ENCODE measurements around the gene FBXW8. TPM values are rescaled to one million over a fixed set of nuclear protein-coding genes. Genes with fewer than 3 reads are reported as not detected.

Gene FBXW8
- total RNA-seq, 1 experiment from 2014 or later, result 15.6 TPM

GRCh38 chr12:116862167-116862566, 48.6 kb upstream of the FBXW8 start:
- POLR2A ChIA-PET, result no interaction called here
- no peak overlapping the region for H3K4me3 Mint-ChIP-seq
- peaks cover 14% of the 10 kb centered on the region for H3K4me1 Mint-ChIP-seq
- H3K9me3 Mint-ChIP-seq, result no peaks in the 10 kb centered on the region
- no peak for TF ChIP-seq NFE2L1 (CRISPR knock-in tag; IDR thresholded peaks at IDR 0.05)
- TF ChIP-seq ELF4 (CRISPR knock-in tag; IDR thresholded peaks at IDR 0.05; ENCODE audit: low read depth), result no peak
- TF ChIP-seq, protein P1, sequence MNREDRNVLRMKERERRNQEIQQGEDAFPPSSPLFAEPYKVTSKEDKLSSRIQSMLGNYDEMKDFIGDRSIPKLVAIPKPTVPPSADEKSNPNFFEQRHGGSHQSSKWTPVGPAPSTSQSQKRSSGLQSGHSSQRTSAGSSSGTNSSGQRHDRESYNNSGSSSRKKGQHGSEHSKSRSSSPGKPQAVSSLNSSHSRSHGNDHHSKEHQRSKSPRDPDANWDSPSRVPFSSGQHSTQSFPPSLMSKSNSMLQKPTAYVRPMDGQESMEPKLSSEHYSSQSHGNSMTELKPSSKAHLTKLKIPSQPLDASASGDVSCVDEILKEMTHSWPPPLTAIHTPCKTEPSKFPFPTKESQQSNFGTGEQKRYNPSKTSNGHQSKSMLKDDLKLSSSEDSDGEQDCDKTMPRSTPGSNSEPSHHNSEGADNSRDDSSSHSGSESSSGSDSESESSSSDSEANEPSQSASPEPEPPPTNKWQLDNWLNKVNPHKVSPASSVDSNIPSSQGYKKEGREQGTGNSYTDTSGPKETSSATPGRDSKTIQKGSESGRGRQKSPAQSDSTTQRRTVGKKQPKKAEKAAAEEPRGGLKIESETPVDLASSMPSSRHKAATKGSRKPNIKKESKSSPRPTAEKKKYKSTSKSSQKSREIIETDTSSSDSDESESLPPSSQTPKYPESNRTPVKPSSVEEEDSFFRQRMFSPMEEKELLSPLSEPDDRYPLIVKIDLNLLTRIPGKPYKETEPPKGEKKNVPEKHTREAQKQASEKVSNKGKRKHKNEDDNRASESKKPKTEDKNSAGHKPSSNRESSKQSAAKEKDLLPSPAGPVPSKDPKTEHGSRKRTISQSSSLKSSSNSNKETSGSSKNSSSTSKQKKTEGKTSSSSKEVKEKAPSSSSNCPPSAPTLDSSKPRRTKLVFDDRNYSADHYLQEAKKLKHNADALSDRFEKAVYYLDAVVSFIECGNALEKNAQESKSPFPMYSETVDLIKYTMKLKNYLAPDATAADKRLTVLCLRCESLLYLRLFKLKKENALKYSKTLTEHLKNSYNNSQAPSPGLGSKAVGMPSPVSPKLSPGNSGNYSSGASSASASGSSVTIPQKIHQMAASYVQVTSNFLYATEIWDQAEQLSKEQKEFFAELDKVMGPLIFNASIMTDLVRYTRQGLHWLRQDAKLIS (CRISPR knock-in tag; IDR thresholded peaks at IDR 0.05; ENCODE audit: borderline replicate concordance), result no peak
- no peak for TF ChIP-seq RELA (CRISPR knock-in tag; IDR thresholded peaks at IDR 0.05; ENCODE audit: borderline replicate concordance)
- no peak for TF ChIP-seq MXD4 (CRISPR knock-in tag; IDR thresholded peaks at IDR 0.05; ENCODE audit: borderline replicate concordance)
- TF ChIP-seq ZNF317 (CRISPR knock-in tag; IDR thresholded peaks at IDR 0.05; ENCODE audit: borderline replicate concordance, low read depth), result no peak
- TF ChIP-seq CREM (CRISPR knock-in tag; IDR thresholded peaks at IDR 0.05), result no peak
- TF ChIP-seq, protein P2, sequence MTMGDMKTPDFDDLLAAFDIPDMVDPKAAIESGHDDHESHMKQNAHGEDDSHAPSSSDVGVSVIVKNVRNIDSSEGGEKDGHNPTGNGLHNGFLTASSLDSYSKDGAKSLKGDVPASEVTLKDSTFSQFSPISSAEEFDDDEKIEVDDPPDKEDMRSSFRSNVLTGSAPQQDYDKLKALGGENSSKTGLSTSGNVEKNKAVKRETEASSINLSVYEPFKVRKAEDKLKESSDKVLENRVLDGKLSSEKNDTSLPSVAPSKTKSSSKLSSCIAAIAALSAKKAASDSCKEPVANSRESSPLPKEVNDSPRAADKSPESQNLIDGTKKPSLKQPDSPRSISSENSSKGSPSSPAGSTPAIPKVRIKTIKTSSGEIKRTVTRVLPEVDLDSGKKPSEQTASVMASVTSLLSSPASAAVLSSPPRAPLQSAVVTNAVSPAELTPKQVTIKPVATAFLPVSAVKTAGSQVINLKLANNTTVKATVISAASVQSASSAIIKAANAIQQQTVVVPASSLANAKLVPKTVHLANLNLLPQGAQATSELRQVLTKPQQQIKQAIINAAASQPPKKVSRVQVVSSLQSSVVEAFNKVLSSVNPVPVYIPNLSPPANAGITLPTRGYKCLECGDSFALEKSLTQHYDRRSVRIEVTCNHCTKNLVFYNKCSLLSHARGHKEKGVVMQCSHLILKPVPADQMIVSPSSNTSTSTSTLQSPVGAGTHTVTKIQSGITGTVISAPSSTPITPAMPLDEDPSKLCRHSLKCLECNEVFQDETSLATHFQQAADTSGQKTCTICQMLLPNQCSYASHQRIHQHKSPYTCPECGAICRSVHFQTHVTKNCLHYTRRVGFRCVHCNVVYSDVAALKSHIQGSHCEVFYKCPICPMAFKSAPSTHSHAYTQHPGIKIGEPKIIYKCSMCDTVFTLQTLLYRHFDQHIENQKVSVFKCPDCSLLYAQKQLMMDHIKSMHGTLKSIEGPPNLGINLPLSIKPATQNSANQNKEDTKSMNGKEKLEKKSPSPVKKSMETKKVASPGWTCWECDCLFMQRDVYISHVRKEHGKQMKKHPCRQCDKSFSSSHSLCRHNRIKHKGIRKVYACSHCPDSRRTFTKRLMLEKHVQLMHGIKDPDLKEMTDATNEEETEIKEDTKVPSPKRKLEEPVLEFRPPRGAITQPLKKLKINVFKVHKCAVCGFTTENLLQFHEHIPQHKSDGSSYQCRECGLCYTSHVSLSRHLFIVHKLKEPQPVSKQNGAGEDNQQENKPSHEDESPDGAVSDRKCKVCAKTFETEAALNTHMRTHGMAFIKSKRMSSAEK (CRISPR knock-in tag; IDR thresholded peaks at IDR 0.05; ENCODE audit: borderline replicate concordance), result no peak
- no peak for ATAC-seq
- no peak for DNase-seq (ENCODE audit: low spot score)
- no peaks in the 10 kb centered on the region for H3K36me3 Mint-ChIP-seq
- no peak overlapping the region for H3K27ac Mint-ChIP-seq
- CTCF ChIA-PET, result interaction anchor here (1.6 to 1.9 kb wide), 4 partner anchors 13 to 257 kb away, joined by 3 to 57 read pairs (median 12); no protein-coding TSS in a partner anchor
- no peaks in the 10 kb centered on the region for H3K27me3 Mint-ChIP-seq (ENCODE audit: low read depth)

DNA sequence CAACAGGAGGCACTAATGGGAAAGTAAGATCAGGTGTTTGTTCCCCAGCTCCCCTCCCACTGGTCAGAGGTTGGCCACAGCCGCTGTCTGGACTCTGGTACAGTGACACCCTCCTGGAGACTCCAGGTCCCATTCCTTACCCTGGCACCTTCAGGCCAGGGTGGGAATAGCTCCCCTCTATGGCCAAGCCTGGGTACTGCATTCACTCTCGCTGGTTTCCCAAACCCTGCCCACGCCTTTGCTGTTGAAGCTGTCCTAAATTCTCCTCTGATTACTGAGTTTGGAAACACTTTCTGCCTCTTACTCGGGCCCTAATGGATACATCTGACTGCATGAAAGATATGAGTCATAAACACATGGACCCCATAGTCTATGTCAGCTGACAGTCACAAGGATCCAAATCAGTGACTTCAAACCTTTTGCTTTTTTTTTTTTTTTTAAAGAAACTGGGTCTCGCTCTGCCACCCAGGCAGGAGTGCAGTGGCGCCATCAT, 47.4 kb upstream of the FBXW8 start:
- Mint-ChIP-seq H3K36me3 (no peaks in the 10 kb centered on the region), H3K4me3 (no peak overlapping the region), H3K27ac (no peak overlapping the region), H3K9me3 (no peaks in the 10 kb centered on the region), H3K27me3 (ENCODE audit: low read depth) (no peaks in the 10 kb centered on the region), H3K4me1 (peaks cover 14% of the 10 kb centered on the region)
- ATAC-seq (peak; percentile 95), DNase-seq (ENCODE audit: low spot score) (peak; percentile 79)
- no peak for TF ChIP-seq CREM (CRISPR knock-in tag; IDR thresholded peaks at IDR 0.05)
- no peak for TF ChIP-seq SMAD3 (CRISPR knock-in tag; IDR thresholded peaks at IDR 0.05; ENCODE audit: borderline replicate concordance)
- TF ChIP-seq, protein P3, sequence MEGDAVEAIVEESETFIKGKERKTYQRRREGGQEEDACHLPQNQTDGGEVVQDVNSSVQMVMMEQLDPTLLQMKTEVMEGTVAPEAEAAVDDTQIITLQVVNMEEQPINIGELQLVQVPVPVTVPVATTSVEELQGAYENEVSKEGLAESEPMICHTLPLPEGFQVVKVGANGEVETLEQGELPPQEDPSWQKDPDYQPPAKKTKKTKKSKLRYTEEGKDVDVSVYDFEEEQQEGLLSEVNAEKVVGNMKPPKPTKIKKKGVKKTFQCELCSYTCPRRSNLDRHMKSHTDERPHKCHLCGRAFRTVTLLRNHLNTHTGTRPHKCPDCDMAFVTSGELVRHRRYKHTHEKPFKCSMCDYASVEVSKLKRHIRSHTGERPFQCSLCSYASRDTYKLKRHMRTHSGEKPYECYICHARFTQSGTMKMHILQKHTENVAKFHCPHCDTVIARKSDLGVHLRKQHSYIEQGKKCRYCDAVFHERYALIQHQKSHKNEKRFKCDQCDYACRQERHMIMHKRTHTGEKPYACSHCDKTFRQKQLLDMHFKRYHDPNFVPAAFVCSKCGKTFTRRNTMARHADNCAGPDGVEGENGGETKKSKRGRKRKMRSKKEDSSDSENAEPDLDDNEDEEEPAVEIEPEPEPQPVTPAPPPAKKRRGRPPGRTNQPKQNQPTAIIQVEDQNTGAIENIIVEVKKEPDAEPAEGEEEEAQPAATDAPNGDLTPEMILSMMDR (IDR thresholded peaks at IDR 0.05), result peak; percentile 90
- TF ChIP-seq NFATC4 (CRISPR knock-in tag; IDR thresholded peaks at IDR 0.05), result no peak
- TF ChIP-seq, protein P4, sequence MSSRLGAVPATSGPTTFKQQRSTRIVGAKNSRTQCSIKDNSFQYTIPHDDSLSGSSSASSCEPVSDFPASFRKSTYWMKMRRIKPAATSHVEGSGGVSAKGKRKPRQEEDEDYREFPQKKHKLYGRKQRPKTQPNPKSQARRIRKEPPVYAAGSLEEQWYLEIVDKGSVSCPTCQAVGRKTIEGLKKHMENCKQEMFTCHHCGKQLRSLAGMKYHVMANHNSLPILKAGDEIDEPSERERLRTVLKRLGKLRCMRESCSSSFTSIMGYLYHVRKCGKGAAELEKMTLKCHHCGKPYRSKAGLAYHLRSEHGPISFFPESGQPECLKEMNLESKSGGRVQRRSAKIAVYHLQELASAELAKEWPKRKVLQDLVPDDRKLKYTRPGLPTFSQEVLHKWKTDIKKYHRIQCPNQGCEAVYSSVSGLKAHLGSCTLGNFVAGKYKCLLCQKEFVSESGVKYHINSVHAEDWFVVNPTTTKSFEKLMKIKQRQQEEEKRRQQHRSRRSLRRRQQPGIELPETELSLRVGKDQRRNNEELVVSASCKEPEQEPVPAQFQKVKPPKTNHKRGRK (CRISPR knock-in tag; IDR thresholded peaks at IDR 0.05; ENCODE audit: borderline replicate concordance), result no peak
- CTCF ChIA-PET, result interaction anchor here (0.6 to 1.9 kb wide), 71 partner anchors 9 to 587 kb away, joined by 3 to 57 read pairs (median 5); partner anchors contain the start of genes FBXW8, HRK and MED13L
- POLR2A ChIA-PET, result no interaction called here

All from WTC11 (cell line).